GM18502 (cell line): ENCODE data around the gene IL23A.
"Not testable (repeated sequence)": the region's sequence is repeated elsewhere in the genome, so short reads cannot be mapped to it uniquely, and the experiment has no call there.

Experiments used
- ATAC-seq: cut with Tn5 transposase; IDR thresholded peaks from one replicate; pipeline ENCODE4 v1.9.1; 2021; ENCODE audit warnings: mild to moderate bottlenecking; ENCODE audit not compliant: unreplicated experiment, poor library complexity

The IL23A gene

GRCh38 chr12:56338308-56339157, at the start of gene IL23A:
Gene IL23A, plus strand, starts transcription at chr12:56338884. Its CDS starts 161 bp downstream, at chr12:56339045.
- ATAC-seq: peak; percentile 44

- ATAC-seq: no peak
These were observed 44.9 kb upstream of the IL23A start for GRCh38 chr12:56293795-56294194.

GRCh38 chr12:56296295-56296694, 42.4 kb upstream of the IL23A start:
- ATAC-seq: no peak

- no peak for ATAC-seq
These were observed 41.3 kb upstream of the IL23A start for GRCh38 chr12:56297400-56297799.

- no peak for ATAC-seq
These were observed 39.9 kb upstream of the IL23A start for GRCh38 chr12:56298828-56299227.

GRCh38 chr12:56299308-56299852, 39.3 kb upstream of the IL23A start:
- peak; percentile 10 for ATAC-seq

- ATAC-seq: peak; percentile 92
These were observed 38.6 kb upstream of the IL23A start, which contains the start of gene CS for GRCh38 chr12:56299853-56300643. Gene CS, minus strand, starts transcription at chr12:56300330. Its CDS starts 129 bp downstream, at chr12:56300201.

GRCh38 chr12:56300644-56301464, 37.8 kb upstream of the IL23A start:
- no peak for ATAC-seq

- ATAC-seq: no peak
These were observed 34.4 kb upstream of the IL23A start for GRCh38 chr12:56304276-56304675.

- no peak for ATAC-seq
These were observed 33.7 kb upstream of the IL23A start for GRCh38 chr12:56304872-56305590.

GRCh38 chr12:56307221-56307965, 31.3 kb upstream of the IL23A start:
- no peak for ATAC-seq

GRCh38 chr12:56308714-56309113, 30.0 kb upstream of the IL23A start:
- no peak for ATAC-seq

- no peak for ATAC-seq
These were observed 27.7 kb upstream of the IL23A start for GRCh38 chr12:56311003-56311402.

- no peak for ATAC-seq
These were observed 23.4 kb upstream of the IL23A start for GRCh38 chr12:56315249-56315621.

- peak; percentile 87 for ATAC-seq
These were observed 22.8 kb upstream of the IL23A start, which contains the start of gene CNPY2 for GRCh38 chr12:56315622-56316473. Gene CNPY2, minus strand, starts transcription at chr12:56315988. Its CDS starts 771 bp downstream, at chr12:56315217.

- ATAC-seq: no peak
These were observed 21.0 kb upstream of the IL23A start for GRCh38 chr12:56317675-56318074.

- no peak for ATAC-seq
These were observed 17.7 kb upstream of the IL23A start for GRCh38 chr12:56321027-56321426.

- not testable (repeated sequence) for ATAC-seq
These were observed 17.1 kb upstream of the IL23A start for GRCh38 chr12:56321610-56322009.
